Measurements from ENCODE around the gene UPF3B.
"Not testable (repeated sequence)": the region's sequence is repeated elsewhere in the genome, so short reads cannot be mapped to it uniquely, and the experiment has no call there.

- not testable (repeated sequence) for TF ChIP-seq CTCF (conservative IDR thresholded peaks at IDR 0.05; ENCODE audit: low read depth, low read length); MXI1 (IDR thresholded peaks at IDR 0.05; ENCODE audit: borderline replicate concordance, low read depth, low read length); RAD21 (IDR thresholded peaks at IDR 0.05; ENCODE audit: low read length); POLR2A (IDR thresholded peaks at IDR 0.05; ENCODE audit: low read depth, low read length); RFX5 (IDR thresholded peaks at IDR 0.05; ENCODE audit: low read depth, low read length); USF2 (IDR thresholded peaks at IDR 0.05; ENCODE audit: low read depth, low read length); ELK1 (IDR thresholded peaks at IDR 0.05; ENCODE audit: borderline replicate concordance, low read depth, low read length); CHD1 (IDR thresholded peaks at IDR 0.05; ENCODE audit: low read depth, low read length)
Measured at GRCh38 chrX:119821703-119822102, 31.1 kb downstream of the UPF3B start.

Measured in IMR-90 (cell line).